ENCODE measurements around the gene COQ2. TPM values are rescaled to one million over a fixed set of nuclear protein-coding genes. Genes with fewer than 3 reads are reported as not detected.

Gene COQ2
- total RNA-seq, 1 donor from 2014 or later = 8.7 TPM

DNA sequence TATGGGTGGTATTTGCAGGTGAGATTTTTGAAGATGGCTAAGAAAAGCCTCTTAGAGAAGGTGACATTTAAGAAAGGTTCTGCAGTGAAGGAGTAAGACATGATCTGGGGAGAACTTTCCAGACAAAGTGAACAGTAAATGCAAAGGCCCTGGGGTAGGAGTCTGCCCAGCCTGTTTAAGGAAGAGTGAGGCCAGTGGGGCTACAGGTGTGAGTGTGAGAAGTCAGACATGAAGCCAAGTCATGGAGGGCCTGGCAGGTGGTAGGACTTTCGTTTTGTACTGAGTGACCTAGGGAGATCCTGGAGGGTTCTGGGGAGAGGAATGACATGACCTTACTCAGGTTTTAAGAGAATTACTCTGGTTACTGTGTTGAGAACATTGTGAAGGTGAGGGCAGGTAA, 21.5 kb downstream of the COQ2 start:
- Histone ChIP-seq H3K4me3 (ENCODE audit: insufficient read depth, low read depth, low read length) (no peak overlapping the region), H3K27me3 (ENCODE audit: insufficient read depth, low read length) (no peaks in the 10 kb centered on the region), H3K4me1 (ENCODE audit: insufficient read depth, low read length) (no peaks in the 10 kb centered on the region), H2AFZ (ENCODE audit: low read depth, low read length) (no peak overlapping the region), H3K79me2 (ENCODE audit: insufficient read depth, low read length) (no peaks in the 10 kb centered on the region), H3K4me2 (ENCODE audit: low read length) (no peak overlapping the region), H3K27ac (ENCODE audit: low read depth, low read length) (no peak overlapping the region), H3K9me3 (ENCODE audit: insufficient read depth, low read depth, low read length) (no peaks in the 10 kb centered on the region), H3K9ac (ENCODE audit: low read length) (no peak overlapping the region), H4K20me1 (ENCODE audit: insufficient read depth, low read length) (no peaks in the 10 kb centered on the region), H3K36me3 (ENCODE audit: insufficient read depth, low read length) (peaks cover 3% of the 10 kb centered on the region)
- Mint-ChIP-seq H3K4me1 (ENCODE audit: low read depth, unreplicated experiment) (peaks cover 6% of the 10 kb centered on the region), H3K4me3 (ENCODE audit: unreplicated experiment) (no peak overlapping the region), H3K9me3 (ENCODE audit: unreplicated experiment) (no peaks in the 10 kb centered on the region), H3K27me3 (ENCODE audit: low read depth, unreplicated experiment) (no peaks in the 10 kb centered on the region), H3K27ac (ENCODE audit: unreplicated experiment) (no peak overlapping the region), H3K36me3 (ENCODE audit: low read depth, unreplicated experiment) (peaks cover 8% of the 10 kb centered on the region)
- TF ChIP-seq, protein P1, sequence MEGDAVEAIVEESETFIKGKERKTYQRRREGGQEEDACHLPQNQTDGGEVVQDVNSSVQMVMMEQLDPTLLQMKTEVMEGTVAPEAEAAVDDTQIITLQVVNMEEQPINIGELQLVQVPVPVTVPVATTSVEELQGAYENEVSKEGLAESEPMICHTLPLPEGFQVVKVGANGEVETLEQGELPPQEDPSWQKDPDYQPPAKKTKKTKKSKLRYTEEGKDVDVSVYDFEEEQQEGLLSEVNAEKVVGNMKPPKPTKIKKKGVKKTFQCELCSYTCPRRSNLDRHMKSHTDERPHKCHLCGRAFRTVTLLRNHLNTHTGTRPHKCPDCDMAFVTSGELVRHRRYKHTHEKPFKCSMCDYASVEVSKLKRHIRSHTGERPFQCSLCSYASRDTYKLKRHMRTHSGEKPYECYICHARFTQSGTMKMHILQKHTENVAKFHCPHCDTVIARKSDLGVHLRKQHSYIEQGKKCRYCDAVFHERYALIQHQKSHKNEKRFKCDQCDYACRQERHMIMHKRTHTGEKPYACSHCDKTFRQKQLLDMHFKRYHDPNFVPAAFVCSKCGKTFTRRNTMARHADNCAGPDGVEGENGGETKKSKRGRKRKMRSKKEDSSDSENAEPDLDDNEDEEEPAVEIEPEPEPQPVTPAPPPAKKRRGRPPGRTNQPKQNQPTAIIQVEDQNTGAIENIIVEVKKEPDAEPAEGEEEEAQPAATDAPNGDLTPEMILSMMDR (IDR thresholded peaks at IDR 0.05; ENCODE audit: insufficient read depth, low read depth, low read length) = no peak
- no peak for TF ChIP-seq EZH2 (IDR thresholded peaks at IDR 0.05; ENCODE audit: insufficient read depth, low read length)
- no peak for DNase-seq (ENCODE audit: low read depth)
- FAIRE-seq = no peak

DNA sequence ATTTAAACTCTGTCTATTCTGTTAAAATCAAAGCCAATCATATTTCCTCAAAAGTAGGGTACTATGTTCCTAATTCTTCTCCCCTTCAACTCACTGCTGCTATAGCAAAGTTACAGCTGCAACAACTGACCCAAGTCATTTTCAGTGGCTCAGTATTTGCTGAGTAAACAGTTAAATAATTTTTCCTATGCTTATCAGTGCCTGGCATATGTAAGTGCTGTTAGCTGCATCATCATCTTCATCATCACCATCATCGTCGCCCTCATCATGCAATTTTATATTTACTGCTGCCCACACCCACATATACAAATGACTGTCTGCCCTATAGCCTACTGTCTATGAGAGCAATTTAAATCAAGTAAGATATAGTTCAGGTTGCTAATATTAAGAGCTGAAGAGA, 21.9 kb downstream of the COQ2 start:
- Mint-ChIP-seq H3K27me3 (ENCODE audit: low read depth, unreplicated experiment) (no peaks in the 10 kb centered on the region), H3K9me3 (ENCODE audit: unreplicated experiment) (no peaks in the 10 kb centered on the region), H3K27ac (ENCODE audit: unreplicated experiment) (no peak overlapping the region), H3K4me3 (ENCODE audit: unreplicated experiment) (no peak overlapping the region), H3K4me1 (ENCODE audit: low read depth, unreplicated experiment) (peaks cover 8% of the 10 kb centered on the region), H3K36me3 (ENCODE audit: low read depth, unreplicated experiment) (peaks cover 7% of the 10 kb centered on the region)
- Histone ChIP-seq H3K9ac (ENCODE audit: low read length) (no peak overlapping the region), H3K27ac (ENCODE audit: low read depth, low read length) (no peak overlapping the region), H3K4me1 (ENCODE audit: insufficient read depth, low read length) (no peaks in the 10 kb centered on the region), H2AFZ (ENCODE audit: low read depth, low read length) (no peak overlapping the region), H3K4me3 (ENCODE audit: insufficient read depth, low read depth, low read length) (no peak overlapping the region), H3K36me3 (ENCODE audit: insufficient read depth, low read length) (peaks cover 3% of the 10 kb centered on the region), H3K27me3 (ENCODE audit: insufficient read depth, low read length) (no peaks in the 10 kb centered on the region), H4K20me1 (ENCODE audit: insufficient read depth, low read length) (no peaks in the 10 kb centered on the region), H3K79me2 (ENCODE audit: insufficient read depth, low read length) (no peaks in the 10 kb centered on the region), H3K9me3 (ENCODE audit: insufficient read depth, low read depth, low read length) (no peaks in the 10 kb centered on the region), H3K4me2 (ENCODE audit: low read length) (no peak overlapping the region)
- no peak for TF ChIP-seq EZH2 (IDR thresholded peaks at IDR 0.05; ENCODE audit: insufficient read depth, low read length)
- TF ChIP-seq, protein P1 (IDR thresholded peaks at IDR 0.05; ENCODE audit: insufficient read depth, low read depth, low read length) = no peak
- FAIRE-seq = no peak
- no peak for DNase-seq (ENCODE audit: low read depth)

DNA sequence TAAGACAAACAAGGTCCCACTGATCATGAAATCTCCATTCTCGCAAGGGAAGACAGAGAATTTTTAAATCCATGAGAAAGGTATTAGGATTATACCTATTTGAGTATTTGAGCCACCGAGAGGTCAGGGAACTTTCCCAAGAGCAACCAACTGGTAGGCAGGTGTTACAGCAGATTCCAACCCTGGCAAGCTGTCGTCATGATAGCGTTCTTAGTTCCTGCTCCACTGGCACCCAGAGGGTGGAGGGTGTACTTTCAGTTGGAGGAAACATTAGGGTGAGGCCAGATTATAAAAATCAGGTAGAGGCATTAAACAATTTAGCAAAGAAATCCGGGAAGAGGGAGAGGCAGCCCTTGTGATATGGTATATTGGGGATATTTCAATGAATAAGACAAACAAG, 23.3 kb downstream of the COQ2 start:
- peaks cover 3% of the 10 kb centered on the region for H3K36me3 ChIP-seq (ENCODE audit: insufficient read depth, low read length)
- no peaks in the 10 kb centered on the region for H3K9me3 ChIP-seq (ENCODE audit: insufficient read depth, low read depth, low read length)
- H3K4me3 ChIP-seq (ENCODE audit: insufficient read depth, low read depth, low read length) = no peak overlapping the region
- no peaks in the 10 kb centered on the region for H3K4me1 ChIP-seq (ENCODE audit: insufficient read depth, low read length)
- TF ChIP-seq EZH2 (IDR thresholded peaks at IDR 0.05; ENCODE audit: insufficient read depth, low read length) = no peak
- TF ChIP-seq, protein P1 (IDR thresholded peaks at IDR 0.05; ENCODE audit: insufficient read depth, low read depth, low read length) = no peak
- no peaks in the 10 kb centered on the region for H3K27me3 Mint-ChIP-seq (ENCODE audit: low read depth, unreplicated experiment)
- no peaks in the 10 kb centered on the region for H3K27me3 ChIP-seq (ENCODE audit: insufficient read depth, low read length)
- no peaks in the 10 kb centered on the region for H3K79me2 ChIP-seq (ENCODE audit: insufficient read depth, low read length)
- H3K27ac ChIP-seq (ENCODE audit: low read depth, low read length) = no peak overlapping the region
- H3K27ac Mint-ChIP-seq (ENCODE audit: unreplicated experiment) = no peak overlapping the region
- no peak overlapping the region for H2AFZ ChIP-seq (ENCODE audit: low read depth, low read length)
- H3K4me2 ChIP-seq (ENCODE audit: low read length) = no peak overlapping the region
- peaks cover 14% of the 10 kb centered on the region for H3K4me1 Mint-ChIP-seq (ENCODE audit: low read depth, unreplicated experiment)
- no peak overlapping the region for H3K4me3 Mint-ChIP-seq (ENCODE audit: unreplicated experiment)
- H3K9me3 Mint-ChIP-seq (ENCODE audit: unreplicated experiment) = no peaks in the 10 kb centered on the region
- FAIRE-seq (no peak), DNase-seq (ENCODE audit: low read depth) (no peak)
- peaks cover 6% of the 10 kb centered on the region for H3K36me3 Mint-ChIP-seq (ENCODE audit: low read depth, unreplicated experiment)
- no peaks in the 10 kb centered on the region for H4K20me1 ChIP-seq (ENCODE audit: insufficient read depth, low read length)
- H3K9ac ChIP-seq (ENCODE audit: low read length) = no peak overlapping the region
